HAP-1 (cell line): ENCODE results near the gene PNMT.

Experiments used
- DNase-seq, 2 experiments: peaks; one replicate each; pipeline ENCODE4 v3.0.0-alpha.2; 2016 to 2020; ENCODE audit warnings: low spot score in 2 of 2
- H3K27me3 ChIP-seq: fragments of 250-450 bp; sonication (Bioruptor Pico); 2 replicates; pipeline ENCODE4 v1.5.1; 2020; ENCODE audit warnings: low read depth, mild to moderate bottlenecking, moderate library complexity
- H3K36me3 ChIP-seq: fragments of 250-450 bp; sonication (Bioruptor Pico); replicated peaks from 2 replicates; pipeline ENCODE4 v1.5.1; 2020; ENCODE audit warnings: mild to moderate bottlenecking
- H3K4me1 ChIP-seq: fragments of 250-450 bp; sonication (Bioruptor Pico); 2 replicates; pipeline ENCODE4 v1.5.1; 2020; ENCODE audit warnings: mild to moderate bottlenecking
- H3K4me3 ChIP-seq: fragments of 250-450 bp; sonication (Bioruptor Pico); 2 replicates; pipeline ENCODE4 v1.5.1; 2020; ENCODE audit warnings: mild to moderate bottlenecking, moderate library complexity
- H3K9me3 ChIP-seq: fragments of 250-450 bp; sonication (Bioruptor Pico); 2 replicates; pipeline ENCODE4 v1.5.1; 2020; ENCODE audit warnings: mild to moderate bottlenecking, moderate library complexity
- in situ Hi-C: fragments of 300-500 bp; cut with MboI; formaldehyde crosslinking; loops from 3 replicates; pipeline ENCODE4 v1.14.3; 2020; ENCODE audit warnings: low sequenced_read_pairs, inconsistent platforms, mixed read lengths

PNMT gene

DNA sequence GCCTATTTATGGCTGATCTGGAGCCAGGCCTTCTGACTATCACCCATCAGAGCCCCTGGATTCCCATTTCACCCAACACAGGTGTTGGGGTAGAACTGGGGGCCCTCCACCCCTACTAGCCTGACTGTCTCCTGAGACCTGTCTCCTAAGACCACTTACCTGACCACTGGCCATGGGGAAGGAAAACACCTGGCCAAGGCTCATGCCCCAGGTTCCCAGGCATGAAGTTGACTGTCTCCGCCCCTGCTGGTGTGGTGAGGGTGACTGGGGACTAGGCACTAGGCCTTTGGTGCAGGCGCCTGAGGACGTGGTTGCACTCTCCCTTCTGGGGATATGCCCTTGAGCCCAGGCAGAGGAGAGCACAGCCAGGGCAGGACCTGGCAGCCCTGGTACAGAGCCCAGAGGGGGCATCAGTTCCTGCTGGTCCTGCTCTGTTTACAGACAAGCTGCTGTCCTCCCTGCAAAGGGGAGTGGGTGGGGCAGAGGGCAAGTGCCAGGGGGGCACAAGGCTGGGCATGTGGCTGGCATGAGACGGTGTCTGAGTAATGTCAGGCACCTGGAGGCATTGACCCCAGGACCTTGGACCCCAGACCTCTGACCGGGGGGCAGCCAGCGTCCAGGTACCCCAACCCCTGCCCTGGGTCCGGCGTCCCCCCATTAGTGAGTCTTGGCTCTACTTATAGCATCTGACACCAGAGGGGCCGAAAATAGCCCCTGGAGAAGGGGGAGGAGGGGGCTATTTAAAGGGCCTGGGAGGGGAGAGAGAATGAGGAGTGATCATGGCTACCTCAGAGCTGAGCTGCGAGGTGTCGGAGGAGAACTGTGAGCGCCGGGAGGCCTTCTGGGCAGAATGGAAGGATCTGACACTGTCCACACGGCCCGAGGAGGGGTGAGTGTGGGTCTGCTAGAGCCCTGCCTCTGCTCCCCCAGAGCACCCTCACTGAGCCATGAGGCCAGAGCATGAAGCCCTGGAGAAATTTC is 3.4 kb upstream of the PNMT start, which contains the start of gene TCAP:
Gene TCAP, plus strand, starts transcription at position 769 of the 981 bp plus-strand sequence. Its CDS starts 11 bp downstream, at position 780.
- peaks cover 5% of the 10 kb centered on the region for H3K4me1 ChIP-seq
- no peak for DNase-seq
- no peaks in the 10 kb centered on the region for H3K36me3 ChIP-seq
- H3K9me3 ChIP-seq: no peaks in the 10 kb centered on the region
- in situ Hi-C loops: no loop called here
- no peaks in the 10 kb centered on the region for H3K27me3 ChIP-seq
- no peak within 1 kb of the TSS for H3K4me3 ChIP-seq

DNA sequence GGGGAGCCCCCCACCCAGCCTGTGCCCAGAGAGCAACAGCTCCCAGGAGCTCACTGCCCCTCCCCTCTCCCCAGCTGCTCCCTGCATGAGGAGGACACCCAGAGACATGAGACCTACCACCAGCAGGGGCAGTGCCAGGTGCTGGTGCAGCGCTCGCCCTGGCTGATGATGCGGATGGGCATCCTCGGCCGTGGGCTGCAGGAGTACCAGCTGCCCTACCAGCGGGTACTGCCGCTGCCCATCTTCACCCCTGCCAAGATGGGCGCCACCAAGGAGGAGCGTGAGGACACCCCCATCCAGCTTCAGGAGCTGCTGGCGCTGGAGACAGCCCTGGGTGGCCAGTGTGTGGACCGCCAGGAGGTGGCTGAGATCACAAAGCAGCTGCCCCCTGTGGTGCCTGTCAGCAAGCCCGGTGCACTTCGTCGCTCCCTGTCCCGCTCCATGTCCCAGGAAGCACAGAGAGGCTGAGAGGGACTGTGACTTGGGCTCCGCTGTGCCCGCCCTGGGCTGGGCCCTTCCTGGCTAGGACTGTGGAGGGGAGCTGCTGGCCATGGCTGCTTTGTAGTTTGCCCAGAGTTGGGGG is 2.5 kb upstream of the PNMT start:
- peaks cover 5% of the 10 kb centered on the region for H3K4me1 ChIP-seq
- DNase-seq: no peak
- H3K4me3 ChIP-seq: no peak overlapping the region
- H3K36me3 ChIP-seq: no peaks in the 10 kb centered on the region
- H3K27me3 ChIP-seq: no peaks in the 10 kb centered on the region
- in situ Hi-C loops: no loop called here
- no peaks in the 10 kb centered on the region for H3K9me3 ChIP-seq

DNA sequence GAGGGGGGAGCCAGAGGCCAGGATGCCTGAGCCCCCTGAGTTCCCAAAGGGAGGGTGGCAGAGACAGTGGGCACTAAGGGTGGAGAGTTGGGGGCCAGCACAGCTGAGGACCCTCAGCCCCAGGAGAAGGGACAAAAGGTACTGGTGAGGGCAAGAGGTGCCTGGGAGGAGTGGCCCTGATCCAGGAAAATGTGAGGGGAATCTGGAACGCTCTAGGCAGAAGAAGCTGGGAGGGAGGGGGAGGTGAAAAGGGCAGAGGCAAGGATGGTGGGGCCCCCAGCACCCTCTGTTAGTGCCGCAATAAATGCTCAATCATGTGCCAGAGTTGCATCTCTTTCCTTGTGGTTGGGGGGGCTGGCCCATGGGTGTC is 2.0 kb upstream of the PNMT start:
- no peaks in the 10 kb centered on the region for H3K9me3 ChIP-seq
- no peaks in the 10 kb centered on the region for H3K36me3 ChIP-seq
- no peaks in the 10 kb centered on the region for H3K27me3 ChIP-seq
- H3K4me1 ChIP-seq: peaks cover 5% of the 10 kb centered on the region
- no peak overlapping the region for H3K4me3 ChIP-seq
- in situ Hi-C loops: no loop called here
- DNase-seq: no peak

DNA sequence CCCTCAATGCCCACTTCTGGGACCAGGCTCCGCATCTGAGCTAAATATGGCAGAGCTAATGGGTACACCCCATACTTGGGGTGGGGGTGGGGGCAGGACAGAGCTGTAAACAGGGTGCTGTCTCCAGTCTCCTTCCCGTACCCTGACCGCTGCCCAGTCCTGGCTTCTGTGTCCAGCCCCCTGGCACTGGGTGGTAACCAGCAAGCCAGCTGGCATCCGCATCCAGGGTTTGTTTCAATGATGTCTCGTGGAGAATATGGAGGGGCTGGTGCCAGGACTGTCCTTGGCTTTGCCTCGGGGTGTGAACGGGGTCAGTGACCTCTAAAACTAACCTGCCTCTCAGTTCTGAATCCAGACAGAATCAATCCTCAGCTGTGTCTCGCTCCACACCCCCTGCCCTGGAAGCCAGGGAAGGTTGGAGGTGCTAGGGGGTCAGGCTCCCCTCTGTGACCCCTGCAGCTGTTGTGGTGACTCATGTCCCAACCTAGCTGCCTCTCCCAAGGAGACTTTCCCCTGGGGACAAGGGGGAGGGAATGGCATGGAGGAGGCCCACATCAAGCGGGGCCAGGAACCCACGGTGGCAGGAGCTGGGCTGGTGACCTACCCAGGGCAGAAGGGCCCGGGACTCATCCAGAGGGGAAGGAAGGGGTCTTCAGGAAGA is 1.5 kb upstream of the PNMT start:
- DNase-seq: no peak
- H3K36me3 ChIP-seq: no peaks in the 10 kb centered on the region
- no peaks in the 10 kb centered on the region for H3K9me3 ChIP-seq
- H3K4me1 ChIP-seq: peaks cover 5% of the 10 kb centered on the region
- H3K4me3 ChIP-seq: no peak overlapping the region
- in situ Hi-C loops: no loop called here
- no peaks in the 10 kb centered on the region for H3K27me3 ChIP-seq

DNA sequence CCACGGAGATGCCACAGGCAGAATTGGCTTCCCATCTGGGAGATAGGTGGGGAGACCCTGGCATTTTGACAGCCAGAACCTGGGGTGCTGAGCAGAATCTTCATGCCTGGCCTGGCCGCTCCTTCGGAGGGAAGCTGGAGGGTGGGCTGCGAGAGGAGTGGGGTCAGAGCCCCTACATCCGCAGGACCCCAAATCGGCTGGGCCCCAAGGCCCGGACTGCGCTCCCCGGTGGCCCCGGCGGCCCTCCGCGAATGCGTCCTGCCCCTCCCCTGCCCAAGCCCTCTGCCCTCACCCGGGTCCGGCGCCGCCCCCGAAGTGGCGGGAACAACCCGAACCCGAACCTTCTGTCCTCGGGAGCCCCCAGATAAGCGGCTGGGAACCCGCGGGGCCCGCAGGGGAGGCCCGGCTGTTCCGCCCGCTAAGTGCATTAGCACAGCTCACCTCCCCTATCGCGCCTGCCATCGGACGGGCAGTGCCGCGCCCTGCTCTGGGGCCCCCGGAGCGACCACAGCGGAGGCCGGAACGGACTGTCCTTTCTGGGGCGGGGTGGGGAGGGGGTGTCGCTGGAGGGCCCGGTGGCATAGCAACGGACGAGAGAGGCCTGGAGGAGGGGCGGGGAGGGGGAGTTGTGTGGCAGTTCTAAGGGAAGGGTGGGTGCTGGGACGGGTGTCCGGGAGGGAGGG is 850 bp upstream of the PNMT start:
- no peak for DNase-seq
- in situ Hi-C loops: no loop called here
- no peaks in the 10 kb centered on the region for H3K36me3 ChIP-seq
- peaks cover 5% of the 10 kb centered on the region for H3K4me1 ChIP-seq
- H3K27me3 ChIP-seq: no peaks in the 10 kb centered on the region
- no peak overlapping the region for H3K4me3 ChIP-seq
- no peaks in the 10 kb centered on the region for H3K9me3 ChIP-seq

DNA sequence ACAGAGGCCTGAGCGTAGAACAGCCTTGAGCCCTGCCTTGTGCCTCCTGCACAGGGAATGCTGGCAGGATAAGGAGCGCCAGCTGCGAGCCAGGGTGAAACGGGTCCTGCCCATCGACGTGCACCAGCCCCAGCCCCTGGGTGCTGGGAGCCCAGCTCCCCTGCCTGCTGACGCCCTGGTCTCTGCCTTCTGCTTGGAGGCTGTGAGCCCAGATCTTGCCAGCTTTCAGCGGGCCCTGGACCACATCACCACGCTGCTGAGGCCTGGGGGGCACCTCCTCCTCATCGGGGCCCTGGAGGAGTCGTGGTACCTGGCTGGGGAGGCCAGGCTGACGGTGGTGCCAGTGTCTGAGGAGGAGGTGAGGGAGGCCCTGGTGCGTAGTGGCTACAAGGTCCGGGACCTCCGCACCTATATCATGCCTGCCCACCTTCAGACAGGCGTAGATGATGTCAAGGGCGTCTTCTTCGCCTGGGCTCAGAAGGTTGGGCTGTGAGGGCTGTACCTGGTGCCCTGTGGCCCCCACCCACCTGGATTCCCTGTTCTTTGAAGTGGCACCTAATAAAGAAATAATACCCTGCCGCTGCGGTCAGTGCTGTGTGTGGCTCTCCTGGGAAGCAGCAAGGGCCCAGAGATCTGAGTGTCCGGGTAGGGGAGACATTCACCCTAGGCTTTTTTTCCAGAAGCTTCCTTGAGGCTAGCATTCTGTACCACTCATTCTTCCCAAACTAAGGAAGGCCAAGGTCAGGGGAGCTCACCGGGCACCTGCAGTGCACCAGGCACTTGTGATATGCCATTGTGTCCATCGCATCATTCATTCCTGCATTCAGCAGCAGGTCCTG is 1.9 kb downstream of the PNMT start:
- in situ Hi-C loops: no loop called here

DNA sequence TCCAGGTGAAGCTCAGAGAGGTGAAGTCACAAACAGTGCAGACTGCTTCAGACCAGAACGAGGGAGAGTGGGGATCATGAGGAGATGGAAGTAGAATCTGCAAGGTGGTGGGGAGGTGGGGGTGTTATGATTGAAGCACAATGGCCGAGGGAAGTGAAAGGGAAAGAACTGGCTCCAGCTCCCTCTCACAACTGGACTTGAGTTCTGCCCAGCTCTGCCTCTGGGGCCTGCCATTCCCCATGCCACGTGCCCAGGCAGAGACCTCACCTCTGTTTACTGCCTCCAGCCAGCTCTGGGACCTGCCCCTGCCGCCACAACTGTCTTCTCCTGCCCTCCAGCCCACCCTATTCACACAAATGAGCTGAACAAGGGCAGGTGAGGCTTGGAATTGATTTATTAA is 2.5 kb downstream of the PNMT start:
- Histone ChIP-seq H3K36me3 (no peaks in the 10 kb centered on the region), H3K27me3 (no peaks in the 10 kb centered on the region), H3K9me3 (no peaks in the 10 kb centered on the region), H3K4me3 (no peak overlapping the region), H3K4me1 (peaks cover 5% of the 10 kb centered on the region)
- in situ Hi-C loops: no loop called here
- no peak for DNase-seq

More for the DNA sequence above, 1.9 kb downstream of the PNMT start:
- no peak for DNase-seq
- no peaks in the 10 kb centered on the region for H3K27me3 ChIP-seq
- H3K4me3 ChIP-seq: no peak overlapping the region
- no peaks in the 10 kb centered on the region for H3K36me3 ChIP-seq
- no peaks in the 10 kb centered on the region for H3K9me3 ChIP-seq
- peaks cover 5% of the 10 kb centered on the region for H3K4me1 ChIP-seq

DNA sequence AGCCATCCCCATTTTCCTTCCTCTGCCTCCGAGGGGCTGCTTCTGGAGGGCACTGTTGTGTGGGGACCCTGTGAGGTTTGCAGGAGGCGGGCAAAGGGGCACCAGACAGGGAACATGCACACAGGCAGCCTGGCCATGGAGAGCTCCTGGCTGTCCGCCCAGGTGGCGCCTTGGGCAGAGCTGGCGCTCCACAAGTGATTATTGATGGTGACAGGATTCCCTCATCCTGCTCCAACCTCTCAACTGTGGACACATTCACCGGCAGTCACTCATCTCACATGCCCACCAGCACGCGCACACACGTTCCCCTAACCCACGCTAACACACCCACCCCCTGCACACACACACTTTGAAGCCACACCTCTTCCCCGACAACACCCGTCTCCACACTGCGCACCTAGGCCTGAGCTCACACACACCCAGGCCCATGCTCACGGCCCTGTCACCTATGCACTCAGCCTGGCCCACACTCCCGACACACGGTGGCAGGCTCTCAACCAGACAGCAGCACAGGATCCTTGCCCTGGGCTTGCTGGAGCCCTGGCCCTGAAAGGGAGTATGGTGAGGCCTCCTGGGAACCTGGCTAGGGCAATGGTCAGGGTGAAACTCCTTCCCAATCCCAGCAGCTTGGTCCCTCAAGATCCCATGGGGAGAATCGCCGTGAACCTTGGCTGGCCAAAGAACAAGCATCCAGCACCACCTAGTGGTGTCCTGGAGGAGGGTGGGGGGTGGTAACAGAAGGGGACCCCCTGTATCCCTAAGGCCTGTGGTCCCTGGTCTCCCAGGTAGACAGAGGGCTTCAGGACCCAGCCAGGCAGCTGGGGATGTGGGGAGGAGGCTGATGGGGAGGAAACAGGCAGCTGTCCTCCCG is 3.6 kb downstream of the PNMT start:
- H3K4me1 ChIP-seq: peaks cover 5% of the 10 kb centered on the region

DNA sequence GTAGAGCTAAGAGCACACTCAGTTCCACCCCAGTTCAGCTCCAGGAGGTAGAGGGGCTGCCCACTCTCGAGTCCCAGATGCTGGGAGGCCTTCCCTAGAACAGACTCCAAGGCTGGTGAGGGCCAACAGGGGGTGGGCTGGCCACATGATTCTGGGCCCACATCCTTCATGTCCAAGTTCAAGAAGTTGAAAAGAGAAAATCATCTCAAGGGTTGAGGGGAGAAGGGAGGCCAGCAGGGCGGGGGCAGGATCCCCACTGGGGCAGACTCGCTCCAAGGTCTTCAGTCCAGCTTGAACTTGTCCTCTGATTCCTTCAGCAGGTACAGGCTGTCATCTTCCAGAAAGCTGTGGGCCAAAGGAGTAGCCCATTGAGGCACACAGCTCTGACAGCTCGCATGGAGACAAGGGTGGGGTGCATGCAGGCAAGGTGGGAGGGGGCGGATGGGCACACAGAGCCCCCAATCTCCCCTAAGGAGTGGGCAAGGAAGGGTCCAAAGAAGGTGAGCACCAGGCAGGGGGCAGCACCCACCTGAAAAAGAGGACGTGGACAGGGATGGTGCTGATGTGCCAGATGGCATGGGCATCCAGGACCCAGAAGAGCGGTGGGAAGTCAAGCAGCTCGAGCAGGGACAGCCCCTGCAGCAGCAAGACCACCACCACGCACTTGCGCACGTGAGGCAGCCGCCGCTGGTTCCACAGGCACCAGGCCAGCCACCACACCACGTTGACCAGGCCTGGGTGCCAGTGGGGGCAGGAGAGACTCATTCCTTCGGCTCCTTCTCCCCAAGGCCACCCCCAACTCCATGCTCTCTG is 4.5 kb downstream of the PNMT start:
- Histone ChIP-seq H3K4me3 (no peak overlapping the region), H3K4me1 (peaks cover 5% of the 10 kb centered on the region), H3K36me3 (no peaks in the 10 kb centered on the region), H3K27me3 (no peaks in the 10 kb centered on the region), H3K9me3 (no peaks in the 10 kb centered on the region)
- in situ Hi-C loops: no loop called here
- DNase-seq: no peak

More for the DNA sequence above, 3.6 kb downstream of the PNMT start:
- no peaks in the 10 kb centered on the region for H3K27me3 ChIP-seq
- peak in 1 of 2 experiments; percentile 60 for DNase-seq
- H3K9me3 ChIP-seq: no peaks in the 10 kb centered on the region
- no peaks in the 10 kb centered on the region for H3K36me3 ChIP-seq
- H3K4me3 ChIP-seq: no peak overlapping the region
- in situ Hi-C loops: no loop called here

DNA sequence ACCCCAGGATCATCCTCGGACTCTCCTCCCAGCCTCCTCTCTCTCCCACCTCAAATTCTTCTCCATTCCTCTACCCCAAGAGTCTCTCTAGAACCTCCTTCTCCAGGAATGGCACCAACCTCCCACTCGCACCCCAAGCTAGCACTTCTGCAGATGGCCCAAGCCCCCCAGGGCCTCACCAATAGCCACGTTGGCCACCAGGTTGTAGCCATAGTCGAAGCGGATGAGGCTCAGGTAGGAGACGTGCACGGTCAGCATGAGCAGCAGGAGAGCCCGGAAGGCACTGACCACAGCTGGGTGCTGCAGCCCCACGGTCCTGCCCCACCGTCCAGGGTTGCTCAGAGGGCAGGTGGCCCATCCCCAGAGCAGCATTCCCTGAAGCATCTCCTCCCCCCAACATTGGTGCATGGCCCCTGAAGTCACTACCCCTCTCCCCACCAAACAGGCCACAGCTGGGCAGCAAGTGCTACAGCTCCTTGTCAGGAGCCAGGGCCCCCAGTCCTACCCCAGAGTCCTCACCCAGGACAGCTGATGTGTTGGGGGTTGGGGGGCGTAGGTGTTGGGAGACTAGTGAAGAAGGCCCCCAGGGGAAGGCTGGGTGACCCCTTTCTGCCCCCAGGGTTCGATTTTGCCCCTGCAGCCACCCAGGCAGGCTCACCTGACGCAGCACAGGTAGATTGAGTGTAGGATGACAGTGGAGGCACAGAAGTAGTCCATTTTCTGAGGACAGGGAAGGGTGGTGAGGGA is 5.3 kb downstream of the PNMT start:
- DNase-seq: no peak
- Histone ChIP-seq H3K27me3 (no peaks in the 10 kb centered on the region), H3K4me3 (no peak overlapping the region), H3K36me3 (no peaks in the 10 kb centered on the region), H3K9me3 (no peaks in the 10 kb centered on the region), H3K4me1 (peaks cover 2% of the 10 kb centered on the region; the same call in 1 of the 2 replicates)
- in situ Hi-C loops: no loop called here

DNA sequence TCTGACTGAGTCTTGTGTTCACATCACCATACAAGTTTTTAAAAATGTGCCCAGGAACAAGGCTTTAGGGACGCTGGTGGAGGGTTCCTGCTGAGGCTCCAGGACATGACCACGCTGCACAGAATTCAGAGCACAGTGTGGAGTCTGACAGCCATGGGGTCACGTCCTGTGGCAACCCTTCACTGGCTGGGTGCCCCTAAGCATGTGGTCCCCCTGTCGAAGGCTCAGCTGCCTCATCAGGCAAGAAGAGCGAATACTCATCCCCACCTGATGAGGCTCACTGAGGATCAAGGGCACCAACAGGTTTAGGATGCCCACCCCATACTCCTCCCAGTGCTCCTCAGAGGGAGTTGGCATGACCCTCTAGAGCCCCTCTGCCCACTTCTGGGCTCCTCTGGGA is 5.9 kb downstream of the PNMT start:
- no peaks in the 10 kb centered on the region for H3K4me1 ChIP-seq
- H3K36me3 ChIP-seq: no peaks in the 10 kb centered on the region
- no peak for DNase-seq
- no peaks in the 10 kb centered on the region for H3K9me3 ChIP-seq
- no peak overlapping the region for H3K4me3 ChIP-seq
- no peaks in the 10 kb centered on the region for H3K27me3 ChIP-seq
- in situ Hi-C loops: no loop called here
